ENCODE results near the gene DHODH. TPM values are rescaled to one million over a fixed set of nuclear protein-coding genes. Genes with fewer than 3 reads are reported as not detected.

DHODH gene
- total and polyA plus RNA-seq, 2 donors from 2014 or later: 8.9 to 10.7 TPM

- H3K36me3 ChIP-seq (ENCODE audit: control insufficient read depth in 2 of 3, insufficient read depth in 3 of 3, low read length in 3 of 3): no peaks in the 10 kb centered on the region
- FAIRE-seq (no peak), DNase-seq (no peak)
- H3K9me3 ChIP-seq (ENCODE audit: control insufficient read depth in 2 of 3, insufficient read depth in 1 of 3, low read length in 3 of 3): no peaks in the 10 kb centered on the region
- no peak overlapping the region for H3K4me3 ChIP-seq (ENCODE audit: low read length in 3 of 3)
- H3K9ac ChIP-seq (ENCODE audit: low read length in 3 of 3): no peak overlapping the region
- no peaks in the 10 kb centered on the region for H3K27me3 ChIP-seq (ENCODE audit: control insufficient read depth, insufficient read depth, low read length)
- no peaks in the 10 kb centered on the region for H3K4me1 ChIP-seq (ENCODE audit: control insufficient read depth in 2 of 3, insufficient read depth in 2 of 3, low read depth in 1 of 3, low read length in 3 of 3)
- H3K27ac ChIP-seq (ENCODE audit: low read depth in 2 of 2, low read length in 2 of 2): no peak overlapping the region
- TF ChIP-seq CTCF (IDR thresholded peaks at IDR 0.05; ENCODE audit: borderline replicate concordance, extremely low read depth, insufficient read depth): no peak
- intact Hi-C loops (cut with DNase I): no loop called here
These were observed 39.2 kb upstream of the DHODH start for GRCh38 chr16:71969353-71969752.

GRCh38 chr16:71971571-71971970 is 37.0 kb upstream of the DHODH start:
- Histone ChIP-seq H3K4me1 (ENCODE audit: control insufficient read depth in 2 of 3, insufficient read depth in 2 of 3, low read depth in 1 of 3, low read length in 3 of 3) (no peaks in the 10 kb centered on the region), H3K27me3 (ENCODE audit: control insufficient read depth, insufficient read depth, low read length) (no peaks in the 10 kb centered on the region), H3K9me3 (ENCODE audit: control insufficient read depth in 2 of 3, insufficient read depth in 1 of 3, low read length in 3 of 3) (no peaks in the 10 kb centered on the region), H3K9ac (ENCODE audit: low read length in 3 of 3) (no peak overlapping the region), H3K27ac (ENCODE audit: low read depth in 2 of 2, low read length in 2 of 2) (no peak overlapping the region), H3K36me3 (ENCODE audit: control insufficient read depth in 2 of 3, insufficient read depth in 3 of 3, low read length in 3 of 3) (no peaks in the 10 kb centered on the region), H3K4me3 (ENCODE audit: low read length in 3 of 3) (no peak overlapping the region)
- TF ChIP-seq CTCF (IDR thresholded peaks at IDR 0.05; ENCODE audit: borderline replicate concordance, extremely low read depth, insufficient read depth): no peak
- intact Hi-C loops (cut with DNase I): no loop called here
- FAIRE-seq: no peak
- no peak for DNase-seq

GRCh38 chr16:71972356-71972755 is 36.2 kb upstream of the DHODH start:
- TF ChIP-seq CTCF (IDR thresholded peaks at IDR 0.05; ENCODE audit: borderline replicate concordance, extremely low read depth, insufficient read depth): no peak
- no peak overlapping the region for H3K27ac ChIP-seq (ENCODE audit: low read depth in 2 of 2, low read length in 2 of 2)
- intact Hi-C loops (cut with DNase I): no loop called here
- DNase-seq: no peak
- no peaks in the 10 kb centered on the region for H3K27me3 ChIP-seq (ENCODE audit: control insufficient read depth, insufficient read depth, low read length)
- no peaks in the 10 kb centered on the region for H3K4me1 ChIP-seq (ENCODE audit: control insufficient read depth in 2 of 3, insufficient read depth in 2 of 3, low read depth in 1 of 3, low read length in 3 of 3)
- H3K9ac ChIP-seq (ENCODE audit: low read length in 3 of 3): no peak overlapping the region
- no peak for FAIRE-seq
- no peaks in the 10 kb centered on the region for H3K9me3 ChIP-seq (ENCODE audit: control insufficient read depth in 2 of 3, insufficient read depth in 1 of 3, low read length in 3 of 3)
- H3K4me3 ChIP-seq (ENCODE audit: low read length in 3 of 3): no peak overlapping the region
- no peaks in the 10 kb centered on the region for H3K36me3 ChIP-seq (ENCODE audit: control insufficient read depth in 2 of 3, insufficient read depth in 3 of 3, low read length in 3 of 3)

- Histone ChIP-seq H3K27me3 (ENCODE audit: control insufficient read depth, insufficient read depth, low read length) (no peaks in the 10 kb centered on the region), H3K4me1 (ENCODE audit: control insufficient read depth in 2 of 3, insufficient read depth in 2 of 3, low read depth in 1 of 3, low read length in 3 of 3) (no peaks in the 10 kb centered on the region), H3K4me3 (ENCODE audit: low read length in 3 of 3) (no peak overlapping the region), H3K36me3 (ENCODE audit: control insufficient read depth in 2 of 3, insufficient read depth in 3 of 3, low read length in 3 of 3) (no peaks in the 10 kb centered on the region), H3K9ac (ENCODE audit: low read length in 3 of 3) (no peak overlapping the region), H3K27ac (ENCODE audit: low read depth in 2 of 2, low read length in 2 of 2) (no peak overlapping the region), H3K9me3 (ENCODE audit: control insufficient read depth in 2 of 3, insufficient read depth in 1 of 3, low read length in 3 of 3) (no peaks in the 10 kb centered on the region)
- no peak for TF ChIP-seq CTCF (IDR thresholded peaks at IDR 0.05; ENCODE audit: borderline replicate concordance, extremely low read depth, insufficient read depth)
- no peak for FAIRE-seq
- no peak for DNase-seq
- intact Hi-C loops (cut with DNase I): no loop called here
These were observed 35.5 kb upstream of the DHODH start for GRCh38 chr16:71973001-71973400.

Measured in kidney (tissue), 14 donors.